ENCODE results near the gene CCDC197.

CCDC197 gene

DNA sequence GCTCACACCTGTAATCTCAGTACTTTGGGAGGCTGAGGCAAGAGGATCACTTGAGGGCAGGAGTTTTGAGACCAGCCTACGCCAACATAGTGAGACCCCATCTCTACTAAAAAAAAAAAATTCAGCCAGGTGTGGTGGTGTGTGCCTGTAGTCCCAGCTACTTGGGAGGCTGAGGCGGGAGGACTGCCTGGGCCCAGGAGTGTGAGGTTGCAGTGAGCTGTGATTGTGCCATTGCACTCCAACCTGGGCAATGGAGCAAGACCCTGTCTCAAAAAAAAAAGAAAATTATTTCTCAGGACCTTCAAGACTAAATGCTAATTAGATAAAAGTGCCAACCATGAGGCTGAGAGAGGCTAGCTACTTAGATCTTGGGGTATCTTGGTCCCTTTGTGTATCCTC is 52.5 kb downstream of the CCDC197 start:
- DNase-seq (ENCODE audit: low read depth): no peak

GRCh38 chr14:94050231-94050880 is 53.3 kb downstream of the CCDC197 start:
- TF ChIP-seq CTCF (IDR thresholded peaks at IDR 0.05; ENCODE audit: control insufficient read depth, insufficient read depth, low read depth, low read length, missing control alignments): no peak
- H3K4me3 ChIP-seq (ENCODE audit: control insufficient read depth, low read depth, low read length): no peak overlapping the region
- DNase-seq (ENCODE audit: low read depth): no peak

More for the DNA sequence above, 52.5 kb downstream of the CCDC197 start:
- H3K4me3 ChIP-seq (ENCODE audit: control insufficient read depth, low read depth, low read length): no peak overlapping the region
- no peak for TF ChIP-seq CTCF (IDR thresholded peaks at IDR 0.05; ENCODE audit: control insufficient read depth, insufficient read depth, low read depth, low read length, missing control alignments)

DNA sequence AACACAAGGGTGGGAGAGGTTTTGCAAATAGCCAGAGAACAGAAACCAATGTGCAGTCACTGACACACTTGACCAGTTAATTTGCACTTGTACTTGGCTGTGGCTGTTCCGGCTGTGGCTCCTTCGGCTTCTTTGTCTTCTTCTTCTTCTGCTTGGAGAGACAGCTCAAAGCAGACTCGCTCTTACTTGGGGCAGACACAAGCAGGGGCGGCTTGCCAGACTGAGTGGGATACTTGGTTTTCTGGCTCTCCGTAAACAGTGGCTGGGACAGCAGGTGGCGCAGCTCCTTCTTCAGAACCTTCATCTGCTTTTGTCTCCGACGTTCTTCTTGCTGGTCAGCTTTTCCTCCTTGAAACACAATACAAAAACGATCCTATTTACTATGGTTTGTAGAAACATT is 54.0 kb downstream of the CCDC197 start:
- no peak for DNase-seq (ENCODE audit: low read depth)
- peak; percentile 50 for TF ChIP-seq CTCF (IDR thresholded peaks at IDR 0.05; ENCODE audit: control insufficient read depth, insufficient read depth, low read depth, low read length, missing control alignments)

GRCh38 chr14:94051779-94052178 is 54.7 kb downstream of the CCDC197 start:
- no peak for DNase-seq (ENCODE audit: low read depth)
- H3K4me3 ChIP-seq (ENCODE audit: control insufficient read depth, low read depth, low read length): no peak overlapping the region
- no peak for TF ChIP-seq CTCF (IDR thresholded peaks at IDR 0.05; ENCODE audit: control insufficient read depth, insufficient read depth, low read depth, low read length, missing control alignments)

More for the DNA sequence above, 54.0 kb downstream of the CCDC197 start:
- no peak overlapping the region for H3K4me3 ChIP-seq (ENCODE audit: control insufficient read depth, low read depth, low read length)

- no peak for DNase-seq (ENCODE audit: low read depth)
- TF ChIP-seq CTCF (IDR thresholded peaks at IDR 0.05; ENCODE audit: control insufficient read depth, insufficient read depth, low read depth, low read length, missing control alignments): no peak
Measured at GRCh38 chr14:94052199-94052598, 55.1 kb downstream of the CCDC197 start.

GRCh38 chr14:94052662-94053061 is 55.6 kb downstream of the CCDC197 start:
- TF ChIP-seq CTCF (IDR thresholded peaks at IDR 0.05; ENCODE audit: control insufficient read depth, insufficient read depth, low read depth, low read length, missing control alignments): no peak
- no peak for DNase-seq (ENCODE audit: low read depth)
- H3K4me3 ChIP-seq (ENCODE audit: control insufficient read depth, low read depth, low read length): no peak overlapping the region

More at GRCh38 chr14:94052199-94052598, 55.1 kb downstream of the CCDC197 start:
- no peak overlapping the region for H3K4me3 ChIP-seq (ENCODE audit: control insufficient read depth, low read depth, low read length)
